Activated T-cell treated with anti-CD3 and anti-CD28 coated beads, Interleukin-2, amount 50 U/mL, for 48 hours (primary cell): Measurements from ENCODE around the gene C1D.

Source experiments
- DNase-seq, 2 experiments: peaks; one replicate each; pipeline ENCODE4 v3.0.0-alpha.2; 2020

Gene C1D

GRCh38 chr2:68057658-68058396 lies 5.0 kb downstream of the C1D start:
- DNase-seq: no peak

- DNase-seq: no peak
Observed at GRCh38 chr2:68052717-68053422, 9.9 kb downstream of the C1D start.

GRCh38 chr2:68050353-68050752 lies 12.5 kb downstream of the C1D start:
- no peak for DNase-seq

GRCh38 chr2:68046642-68047240 lies 16.1 kb downstream of the C1D start:
- no peak for DNase-seq

- no peak for DNase-seq
Observed at GRCh38 chr2:68046224-68046623, 16.6 kb downstream of the C1D start.

GRCh38 chr2:68045342-68045741 lies 17.5 kb downstream of the C1D start:
- no peak for DNase-seq

- no peak for DNase-seq
Observed at GRCh38 chr2:68044099-68044498, 18.7 kb downstream of the C1D start.

GRCh38 chr2:68043695-68044094 lies 19.1 kb downstream of the C1D start:
- no peak for DNase-seq

GRCh38 chr2:68043032-68043431 lies 19.8 kb downstream of the C1D start:
- DNase-seq: no peak

- no peak for DNase-seq
Observed at GRCh38 chr2:68041704-68042245, 21.0 kb downstream of the C1D start.

- no peak for DNase-seq
Observed at GRCh38 chr2:68040078-68040477, 22.7 kb downstream of the C1D start.

- no peak for DNase-seq
Observed at GRCh38 chr2:68039317-68039716, 23.5 kb downstream of the C1D start.

GRCh38 chr2:68032702-68033101 lies 30.1 kb downstream of the C1D start:
- DNase-seq: no peak

GRCh38 chr2:68031542-68032160 lies 31.2 kb downstream of the C1D start:
- no peak for DNase-seq

GRCh38 chr2:68031043-68031442 lies 31.8 kb downstream of the C1D start:
- no peak for DNase-seq

- DNase-seq: no peak
Observed at GRCh38 chr2:68030529-68030928, 32.3 kb downstream of the C1D start.

GRCh38 chr2:68027959-68028358 lies 34.8 kb downstream of the C1D start:
- no peak for DNase-seq

- DNase-seq: no peak
Observed at GRCh38 chr2:68024450-68024849, 38.4 kb downstream of the C1D start.

GRCh38 chr2:68023904-68024303 lies 38.9 kb downstream of the C1D start:
- no peak for DNase-seq

- no peak for DNase-seq
Observed at GRCh38 chr2:68018727-68019126, 44.1 kb downstream of the C1D start.

GRCh38 chr2:68009526-68009925 lies 53.3 kb downstream of the C1D start:
- no peak for DNase-seq

GRCh38 chr2:68000170-68000825 lies 62.5 kb downstream of the C1D start:
- DNase-seq: no peak

GRCh38 chr2:67999332-67999731 lies 63.5 kb downstream of the C1D start:
- no peak for DNase-seq
